ENCODE measurements around the gene NFATC4. TPM values are rescaled to one million over a fixed set of nuclear protein-coding genes. Genes with fewer than 3 reads are reported as not detected.
"Not testable (repeated sequence)": the region's sequence is repeated elsewhere in the genome, so short reads cannot be mapped to it uniquely, and the experiment has no call there.

The NFATC4 gene
- total RNA-seq, 1 donor from 2014 or later: 21.7 TPM

DNA sequence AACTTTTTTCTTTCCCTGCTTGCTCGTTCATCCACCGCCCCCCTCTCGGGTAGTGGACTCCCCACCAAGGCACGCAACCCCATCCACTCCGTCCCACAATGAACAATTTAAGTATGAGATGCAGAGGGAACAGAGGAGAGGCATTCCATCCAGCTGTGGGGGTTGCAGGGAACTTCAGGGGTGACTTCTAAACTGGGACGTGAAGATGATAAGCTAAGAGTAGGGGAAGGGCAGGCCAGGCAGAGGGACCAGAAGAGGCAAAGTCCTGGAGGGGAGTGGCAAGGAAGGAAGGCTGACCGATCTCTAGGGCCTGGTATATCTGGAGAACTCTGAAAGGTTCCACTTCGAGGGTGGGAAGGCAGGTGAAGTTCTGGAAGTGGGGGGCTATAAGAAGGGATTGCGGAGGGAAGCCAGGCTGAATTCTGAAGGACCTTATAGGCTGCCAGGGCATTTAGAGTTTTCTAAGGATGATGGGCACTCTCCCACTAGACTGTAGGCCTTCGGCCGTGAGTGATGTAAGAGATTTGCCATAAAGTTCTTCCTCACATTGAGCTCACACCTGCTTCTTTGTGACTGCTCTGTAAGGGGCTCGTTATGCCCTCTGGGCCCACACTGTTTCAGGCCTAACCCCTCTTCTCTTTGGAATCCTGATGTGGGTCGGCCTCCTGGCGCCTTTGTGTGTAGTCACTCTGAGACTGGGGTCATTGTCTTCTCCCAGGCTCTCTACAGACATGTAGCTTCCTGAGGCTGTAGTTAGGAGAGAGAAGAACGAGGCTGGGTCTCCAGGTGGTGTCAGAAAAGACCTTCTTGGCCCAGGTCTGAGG lies 12.1 kb downstream of the NFATC4 start:
- no peak for DNase-seq
- intact Hi-C loops (cut with micrococcal nuclease): no loop called here
- no peak for ATAC-seq

- intact Hi-C loops (cut with micrococcal nuclease): no loop called here
- ATAC-seq (no peak), DNase-seq (no peak)
Measured at GRCh38 chr14:24381363-24382063, 13.5 kb downstream of the NFATC4 start.

DNA sequence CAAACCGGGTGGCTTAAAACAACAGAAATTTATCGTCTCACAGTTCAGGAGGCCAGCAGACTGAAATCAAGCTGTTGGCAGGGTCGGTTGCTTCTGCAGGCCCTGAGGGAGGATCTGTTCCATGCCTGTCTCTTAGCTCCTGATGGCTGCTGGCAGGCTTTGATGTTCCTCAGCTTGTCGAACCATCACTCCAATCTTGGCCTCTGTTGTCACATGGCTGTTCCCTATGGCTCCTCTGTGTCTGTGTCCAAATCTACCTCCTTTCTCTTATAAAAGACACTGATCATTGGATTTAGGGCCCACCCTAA lies 14.0 kb downstream of the NFATC4 start:
- intact Hi-C loops (cut with micrococcal nuclease): no loop called here
- DNase-seq (no peak), ATAC-seq (peak; percentile 32)

DNA sequence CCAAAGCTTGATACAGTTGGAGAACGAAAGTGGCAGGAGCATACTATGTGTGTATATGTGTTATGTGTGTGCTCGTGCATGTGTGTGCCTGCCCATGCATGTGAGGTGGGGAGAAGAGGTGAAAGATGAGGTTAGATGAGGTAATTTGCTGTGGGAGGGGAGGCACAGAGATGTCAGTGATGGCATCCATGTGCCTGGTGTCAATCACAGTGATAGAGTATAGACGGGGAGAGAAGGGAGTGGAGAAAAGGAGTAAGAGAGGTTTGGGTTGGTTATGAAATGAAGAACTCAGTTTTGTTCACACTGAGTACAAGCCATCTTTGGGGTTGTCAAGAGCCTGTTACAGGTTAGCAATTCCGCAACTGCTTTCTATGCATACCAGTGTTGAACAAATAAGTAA lies 16.2 kb downstream of the NFATC4 start:
- no peak for DNase-seq
- ATAC-seq: no peak
- intact Hi-C loops (cut with micrococcal nuclease): no loop called here

- DNase-seq: no peak
- intact Hi-C loops (cut with micrococcal nuclease): no loop called here
- ATAC-seq: no peak
Measured at GRCh38 chr14:24385524-24385923, 17.5 kb downstream of the NFATC4 start.

GRCh38 chr14:24387009-24387345 lies 19.0 kb downstream of the NFATC4 start:
- no peak for DNase-seq
- ATAC-seq: no peak
- intact Hi-C loops (cut with micrococcal nuclease): no loop called here

- DNase-seq; ATAC-seq; intact Hi-C loops (cut with micrococcal nuclease): not testable (repeated sequence)
Measured at GRCh38 chr14:24387579-24387978, 19.6 kb downstream of the NFATC4 start.

DNA sequence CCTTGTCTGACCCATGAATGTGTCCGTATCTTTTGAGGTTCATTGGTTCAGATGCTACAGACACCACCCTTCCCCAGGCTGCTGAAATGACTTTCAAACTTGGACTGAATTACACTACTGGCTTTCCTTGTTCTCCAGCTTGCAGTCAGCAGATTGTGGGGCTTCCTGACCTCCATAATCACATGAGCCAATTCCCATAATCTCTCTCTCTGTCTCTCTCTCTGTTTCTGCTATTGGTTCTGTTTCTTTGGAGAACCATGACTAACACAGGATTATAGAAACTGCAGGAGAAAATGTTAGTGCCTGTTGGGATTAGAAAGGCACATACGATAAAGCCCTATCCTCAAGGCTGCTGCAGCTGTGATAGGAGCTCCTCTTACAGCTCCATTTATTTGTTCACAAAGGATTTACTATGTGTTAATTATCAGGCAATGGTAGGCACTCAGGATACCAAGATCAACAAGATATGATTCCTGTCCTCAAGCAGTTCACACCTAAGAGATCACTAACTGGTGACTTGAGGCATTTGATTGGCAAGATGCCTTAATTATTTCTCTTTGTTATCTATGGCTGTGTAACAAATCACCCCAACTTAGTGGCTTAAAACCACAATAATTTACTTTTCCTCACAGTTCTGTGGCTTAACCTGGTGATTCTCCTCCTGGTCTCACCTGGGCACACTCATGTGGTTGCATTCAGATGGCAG lies 20.6 kb downstream of the NFATC4 start:
- peak; percentile 28 for ATAC-seq

GRCh38 chr14:24389226-24389848 lies 21.4 kb downstream of the NFATC4 start:
- DNase-seq (no peak), ATAC-seq (peak; percentile 27)
- intact Hi-C loops (cut with micrococcal nuclease): no loop called here

More for the DNA sequence above, 20.6 kb downstream of the NFATC4 start:
- intact Hi-C loops (cut with micrococcal nuclease): no loop called here
- DNase-seq: no peak

DNA sequence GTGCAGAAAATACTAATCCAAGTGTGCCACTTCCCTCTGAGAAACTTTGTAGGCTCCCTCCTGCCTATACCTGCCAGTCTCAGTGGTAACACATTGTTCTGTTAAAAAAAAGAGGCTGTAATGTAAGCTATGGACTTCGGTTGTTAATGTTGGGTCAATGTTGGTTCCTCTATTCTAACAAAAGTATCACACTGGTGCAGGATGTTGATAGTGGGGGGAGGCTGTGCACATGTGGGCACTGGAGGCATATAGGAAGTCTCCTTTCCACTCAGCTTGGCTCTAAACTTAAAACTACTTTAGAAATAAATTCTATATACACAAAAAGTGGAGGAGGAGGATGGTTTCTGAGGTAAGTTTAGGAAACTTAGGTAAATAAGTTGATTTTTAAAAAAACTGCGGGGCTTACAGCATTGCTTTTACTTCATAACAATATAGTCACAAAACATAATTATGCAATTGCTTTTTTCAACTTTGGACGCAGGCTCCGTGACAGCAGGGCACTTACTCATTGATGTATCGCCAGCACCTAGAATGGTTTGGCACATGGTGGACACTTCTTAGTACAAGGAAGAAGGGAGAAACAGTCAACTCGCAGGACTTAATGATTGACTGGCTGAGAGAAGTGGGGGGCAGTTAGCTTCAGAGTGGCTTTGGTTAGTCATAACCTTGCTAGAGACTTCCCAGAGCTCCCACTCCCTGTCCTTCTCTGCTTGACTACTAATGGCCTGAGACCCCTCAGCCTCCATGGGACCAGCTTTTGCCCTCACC lies 22.9 kb downstream of the NFATC4 start:
- DNase-seq (no peak), ATAC-seq (no peak)
- intact Hi-C loops (cut with micrococcal nuclease): no loop called here

GRCh38 chr14:24392325-24393091 lies 24.5 kb downstream of the NFATC4 start:
- intact Hi-C loops (cut with micrococcal nuclease): no loop called here
- no peak for ATAC-seq

GRCh38 chr14:24394275-24394674 lies 26.3 kb downstream of the NFATC4 start:
- intact Hi-C loops (cut with micrococcal nuclease): no loop called here
- ATAC-seq (no peak), DNase-seq (no peak)

More at GRCh38 chr14:24392325-24393091, 24.5 kb downstream of the NFATC4 start:
- no peak for DNase-seq

- intact Hi-C loops (cut with micrococcal nuclease): no loop called here
- ATAC-seq (no peak), DNase-seq (no peak)
Measured at GRCh38 chr14:24395609-24396582, 27.9 kb downstream of the NFATC4 start.

GRCh38 chr14:24397639-24398292 lies 29.8 kb downstream of the NFATC4 start:
- intact Hi-C loops (cut with micrococcal nuclease): no loop called here
- ATAC-seq (no peak), DNase-seq (no peak)

DNA sequence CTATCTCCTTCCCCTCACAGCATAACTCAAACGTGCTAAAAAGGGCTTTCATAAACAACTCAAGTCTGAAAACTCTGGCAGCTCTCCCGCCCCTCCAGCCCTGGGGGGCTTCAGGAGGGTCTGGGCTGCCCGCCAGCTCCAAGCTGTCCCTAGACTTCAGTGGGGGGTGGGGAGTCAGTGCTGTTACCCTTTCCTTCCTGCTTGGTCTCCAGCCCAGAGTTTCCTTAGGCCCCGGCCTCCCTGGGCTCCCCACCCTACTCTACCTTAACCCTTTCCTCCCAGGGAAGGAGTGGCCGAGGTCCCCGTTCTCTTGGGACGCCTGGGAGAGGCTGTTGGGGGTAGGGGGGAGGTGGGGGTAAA lies 30.3 kb downstream of the NFATC4 start:
- ATAC-seq: peak; percentile 66
- intact Hi-C loops (cut with micrococcal nuclease): no loop called here
- peak; percentile 66 for DNase-seq

GRCh38 chr14:24398653-24399446 lies 30.9 kb downstream of the NFATC4 start, which contains the start of gene NYNRIN:
TSS of gene NYNRIN (plus strand) at chr14:24399003. CDS start at chr14:24399247, 244 bp downstream.
- DNase-seq (peak; percentile 81), ATAC-seq (peak; percentile 86)
- intact Hi-C loops (cut with micrococcal nuclease): no loop called here
